ENCODE measurements around the gene B3GAT1. TPM values are rescaled to one million over a fixed set of nuclear protein-coding genes. Genes with fewer than 3 reads are reported as not detected.
A peak's percentile ranks its signal among the peaks of the same experiment; 100 is the strongest.

The B3GAT1 gene
- total RNA-seq, 1 donor: not detected

GRCh38 chr11:134362192-134362901 lies 49.7 kb downstream of the B3GAT1 start:
- H3K9me3 ChIP-seq (ENCODE audit: low read depth, low read length): no peaks in the 10 kb centered on the region

GRCh38 chr11:134361661-134362060 lies 50.4 kb downstream of the B3GAT1 start:
- Histone ChIP-seq H3K4me3 (ENCODE audit: insufficient read depth, low read length) (no peak overlapping the region), H3K27ac (ENCODE audit: low read depth, low read length) (no peak overlapping the region), H3K9me3 (ENCODE audit: low read depth, low read length) (no peaks in the 10 kb centered on the region), H3K27me3 (ENCODE audit: insufficient read depth, low read length) (no peaks in the 10 kb centered on the region), H2AFZ (ENCODE audit: low read length) (no peak overlapping the region), H3K4me1 (ENCODE audit: insufficient read depth, low read length) (no peaks in the 10 kb centered on the region), H3K36me3 (ENCODE audit: insufficient read depth, low read length) (no peaks in the 10 kb centered on the region), H4K20me1 (ENCODE audit: insufficient read depth, low read length) (no peaks in the 10 kb centered on the region), H3K79me2 (ENCODE audit: insufficient read depth, low read length) (no peaks in the 10 kb centered on the region), H3K4me2 (ENCODE audit: insufficient read depth, low read length) (no peak overlapping the region)
- no peak for TF ChIP-seq CTCF (IDR thresholded peaks at IDR 0.05; ENCODE audit: extremely low read depth, low read depth, low read length)
- peak; percentile 86 for DNase-seq (ENCODE audit: insufficient read length, low spot score, missing footprints)

More at GRCh38 chr11:134362192-134362901, 49.7 kb downstream of the B3GAT1 start:
- Histone ChIP-seq H3K4me1 (ENCODE audit: insufficient read depth, low read length) (no peaks in the 10 kb centered on the region), H3K27me3 (ENCODE audit: insufficient read depth, low read length) (no peaks in the 10 kb centered on the region), H2AFZ (ENCODE audit: low read length) (no peak overlapping the region), H4K20me1 (ENCODE audit: insufficient read depth, low read length) (no peaks in the 10 kb centered on the region), H3K79me2 (ENCODE audit: insufficient read depth, low read length) (no peaks in the 10 kb centered on the region), H3K4me2 (ENCODE audit: insufficient read depth, low read length) (no peak overlapping the region), H3K27ac (ENCODE audit: low read depth, low read length) (no peak overlapping the region), H3K36me3 (ENCODE audit: insufficient read depth, low read length) (no peaks in the 10 kb centered on the region), H3K4me3 (ENCODE audit: insufficient read depth, low read length) (no peak overlapping the region)
- TF ChIP-seq CTCF (IDR thresholded peaks at IDR 0.05; ENCODE audit: extremely low read depth, low read depth, low read length): no peak
- peak; percentile 10 for DNase-seq (ENCODE audit: insufficient read length, low spot score, missing footprints)

- Histone ChIP-seq H4K20me1 (ENCODE audit: insufficient read depth, low read length) (no peaks in the 10 kb centered on the region), H3K4me3 (ENCODE audit: insufficient read depth, low read length) (no peak overlapping the region), H3K79me2 (ENCODE audit: insufficient read depth, low read length) (no peaks in the 10 kb centered on the region), H3K27me3 (ENCODE audit: insufficient read depth, low read length) (no peaks in the 10 kb centered on the region), H3K36me3 (ENCODE audit: insufficient read depth, low read length) (no peaks in the 10 kb centered on the region), H3K9me3 (ENCODE audit: low read depth, low read length) (no peaks in the 10 kb centered on the region), H3K27ac (ENCODE audit: low read depth, low read length) (no peak overlapping the region), H2AFZ (ENCODE audit: low read length) (no peak overlapping the region), H3K4me1 (ENCODE audit: insufficient read depth, low read length) (no peaks in the 10 kb centered on the region), H3K4me2 (ENCODE audit: insufficient read depth, low read length) (no peak overlapping the region)
- DNase-seq (ENCODE audit: insufficient read length, low spot score, missing footprints): peak; percentile 96
- TF ChIP-seq CTCF (IDR thresholded peaks at IDR 0.05; ENCODE audit: extremely low read depth, low read depth, low read length): peak; percentile 69
Measured at GRCh38 chr11:134360050-134360835, 51.8 kb downstream of the B3GAT1 start.

GRCh38 chr11:134359646-134360045 lies 52.4 kb downstream of the B3GAT1 start:
- Histone ChIP-seq H3K27me3 (ENCODE audit: insufficient read depth, low read length) (no peaks in the 10 kb centered on the region), H3K27ac (ENCODE audit: low read depth, low read length) (no peak overlapping the region), H4K20me1 (ENCODE audit: insufficient read depth, low read length) (no peaks in the 10 kb centered on the region), H3K36me3 (ENCODE audit: insufficient read depth, low read length) (no peaks in the 10 kb centered on the region), H3K4me2 (ENCODE audit: insufficient read depth, low read length) (no peak overlapping the region), H3K9me3 (ENCODE audit: low read depth, low read length) (no peaks in the 10 kb centered on the region), H2AFZ (ENCODE audit: low read length) (no peak overlapping the region), H3K4me3 (ENCODE audit: insufficient read depth, low read length) (no peak overlapping the region), H3K4me1 (ENCODE audit: insufficient read depth, low read length) (no peaks in the 10 kb centered on the region), H3K79me2 (ENCODE audit: insufficient read depth, low read length) (no peaks in the 10 kb centered on the region)
- no peak for TF ChIP-seq CTCF (IDR thresholded peaks at IDR 0.05; ENCODE audit: extremely low read depth, low read depth, low read length)
- peak; percentile 73 for DNase-seq (ENCODE audit: insufficient read length, low spot score, missing footprints)

Data from osteoblast (primary cell).